HCT116 (cell line): ENCODE data around the gene ISOC2. TPM values are rescaled to one million over a fixed set of nuclear protein-coding genes. Genes with fewer than 3 reads are reported as not detected.

ENCODE experiments used
- ATAC-seq: fragments of 200-7000 bp; cut with Tn5 transposase; 2 replicates; pipeline ENCODE4 v1.9.1; 2020; ENCODE audit warnings: mild to moderate bottlenecking, moderate library complexity
- BruUV-seq: library from RNA; stranded (reverse); fragments of 400-500 nt; replicated peaks from 2 replicates; lab custom pipeline; 2021; lab: Mats Ljungman, UMichigan
- CTCF ChIA-PET: fragments of 300-600 bp; sonication (Branson Sonifier 250); formaldehyde crosslinking; loops from one replicate; lab custom pipeline; 2021; ENCODE audit warnings: antibody characterized with exemption; lab: Charles Lee
- POLR2A ChIA-PET: fragments of 300-600, 350-600 bp; sonication (Branson Sonifier 250); formaldehyde crosslinking; loops from one replicate; lab custom pipeline; 2021; ENCODE audit warnings: antibody characterized with exemption; lab: Charles Lee
- RAD21 ChIA-PET, 2 experiments: fragments of 300-600 bp; sonication (Branson Sonifier 250); formaldehyde crosslinking; loops; one replicate each; lab custom pipeline; 2023; ENCODE audit warnings: low total read pairs in 2 of 2; ENCODE audit not compliant: uncharacterized antibody in 2 of 2, unreplicated experiment in 2 of 2, low non-redundant PET in 1 of 2; lab: Charles Lee
- DNase-seq: peaks from one replicate; pipeline ENCODE4 v3.0.0-alpha.2; 2010; ENCODE audit warnings: low read depth, low spot score
- H2AFZ ChIP-seq: fragments of 200-600 bp; shearing (Covaris generic), sonication (generic); 2 replicates; pipeline ENCODE4 v1.6.1; 2017; ENCODE audit warnings: low read depth, mixed run types, mixed read lengths, antibody characterized with exemption, low read length; ENCODE audit not compliant: poor library complexity, severe bottlenecking
- H3K27ac ChIP-seq: 2 replicates; pipeline ENCODE4 v1.5.1; 2012; ENCODE audit warnings: low read depth, low read length
- H3K27me3 ChIP-seq: fragments of 200-600 bp; sonication (generic); 2 replicates; pipeline ENCODE4 v1.6.1; 2016; ENCODE audit warnings: mixed run types, low read length, mixed read lengths; ENCODE audit not compliant: insufficient read depth
- H3K36me3 ChIP-seq, 2 experiments: fragments of 200-500 bp in 1 of 2; fragments of 200-600 bp in 1 of 2; sonication (Bioruptor generic) in 1 of 2; sonication (generic) in 1 of 2; 2 replicates each; pipeline versions ENCODE4 v1.5.1 to v1.6.1; 2014 to 2016; ENCODE audit warnings: low read length in 2 of 2, inconsistent platforms in 1 of 2, mixed read lengths in 1 of 2, mixed run types in 1 of 2; ENCODE audit not compliant: insufficient read depth in 2 of 2, control insufficient read depth in 1 of 2
- H3K4me1 ChIP-seq, 2 experiments: fragments of 200-600 bp in 1 of 2; sonication (generic) in 1 of 2; 2 replicates each; pipeline versions ENCODE4 v1.5.1 to v1.6.1; 2012 to 2017; ENCODE audit warnings: low read length in 2 of 2, inconsistent platforms in 1 of 2, mild to moderate bottlenecking in 1 of 2, mixed read lengths in 1 of 2, mixed run types in 1 of 2, moderate library complexity in 1 of 2; ENCODE audit not compliant: insufficient read depth in 2 of 2, control insufficient read depth in 1 of 2
- H3K4me2 ChIP-seq: fragments of 200-600 bp; sonication (generic); 2 replicates; pipeline ENCODE4 v1.6.1; 2017; ENCODE audit warnings: mixed run types, low read length, mixed read lengths
- H3K4me3 ChIP-seq, 2 experiments: fragments of 200-600 bp in 1 of 2; sonication (generic) in 1 of 2; replicated peaks in 1 of 2; 2 replicates each; pipeline ENCODE4 v1.5.1; 2011 to 2016; ENCODE audit warnings: low read length in 2 of 2, control low read depth in 1 of 2, low read depth in 1 of 2, mild to moderate bottlenecking in 1 of 2, mixed read lengths in 1 of 2, mixed run types in 1 of 2
- H3K79me2 ChIP-seq: fragments of 200-600 bp; sonication (generic); 2 replicates; pipeline ENCODE4 v1.6.1; 2017; ENCODE audit warnings: mild to moderate bottlenecking, mixed run types, low read length, moderate library complexity, mixed read lengths; ENCODE audit not compliant: insufficient read depth
- H3K9ac ChIP-seq: fragments of 200-600 bp; sonication (generic); 2 replicates; pipeline ENCODE4 v1.6.1; 2016; ENCODE audit warnings: low read length, mixed read lengths
- H3K9me2 ChIP-seq: fragments of 200-600 bp; sonication (generic), shearing (Covaris generic); 2 replicates; pipeline ENCODE4 v1.6.1; 2017; ENCODE audit warnings: mixed run types, mild to moderate bottlenecking, moderate library complexity; ENCODE audit not compliant: insufficient read depth
- H3K9me3 ChIP-seq, 2 experiments: fragments of 200-500 bp in 1 of 2; fragments of 200-600 bp in 1 of 2; sonication (Bioruptor generic) in 1 of 2; sonication (generic) in 1 of 2; 2 replicates each; pipeline ENCODE4 v1.6.1; 2014 to 2017; ENCODE audit warnings: low read length in 2 of 2, mixed read lengths in 2 of 2, inconsistent platforms in 1 of 2, low read depth in 1 of 2, mild to moderate bottlenecking in 1 of 2, mixed run types in 1 of 2, moderate library complexity in 1 of 2; ENCODE audit not compliant: control insufficient read depth in 1 of 2, insufficient read depth in 1 of 2
- H4K20me1 ChIP-seq: fragments of 200-600 bp; sonication (generic), shearing (Covaris generic); 2 replicates; pipeline ENCODE4 v1.6.1; 2017; ENCODE audit warnings: mixed run types, mild to moderate bottlenecking, moderate library complexity; ENCODE audit not compliant: insufficient read depth
- EGR1 ChIP-seq: IDR thresholded peaks from 2 replicates; pipeline ENCODE4 v1.6.1; 2012; ENCODE audit warnings: low read depth
- MAX ChIP-seq: IDR thresholded peaks from 2 replicates; pipeline ENCODE4 v1.6.1; 2012
- POLR2A ChIP-seq: IDR thresholded peaks from 2 replicates; pipeline ENCODE4 v1.7.0; 2011; ENCODE audit warnings: borderline replicate concordance; ENCODE audit not compliant: insufficient read depth, insufficient read length; ENCODE audit errors: extremely low read depth
- POLR2AphosphoS5 ChIP-seq: IDR thresholded peaks from 2 replicates; pipeline ENCODE4 v1.6.1; 2011; ENCODE audit warnings: mild to moderate bottlenecking, low read depth, low read length, moderate library complexity
- REST ChIP-seq: IDR thresholded peaks from 2 replicates; pipeline ENCODE4 v1.6.1; 2012; ENCODE audit warnings: low read depth
- SIN3A ChIP-seq: IDR thresholded peaks from 2 replicates; pipeline ENCODE4 v1.6.1; 2012; ENCODE audit warnings: low read depth
- ZFX ChIP-seq: fragments of 450-650 bp; IDR thresholded peaks from 2 replicates; pipeline ENCODE4 v1.6.1; 2017
- ZNF274 ChIP-seq: fragments of 200-500 bp; sonication (Bioruptor generic); IDR thresholded peaks from 2 replicates; pipeline ENCODE4 v1.6.1; 2014; ENCODE audit warnings: mild to moderate bottlenecking, low read depth, low read length, inconsistent platforms
- intact Hi-C: fragments of 100-400 bp; cut with micrococcal nuclease; formaldehyde crosslinking; loops from 2 replicates; pipeline ENCODE4 v1.10.0; 2022
- total RNA-seq: library from RNA; stranded (reverse); gene quantifications from one replicate; pipeline ENCODE4 v1.2.1, GENCODE V29; 2021; ENCODE audit not compliant: unreplicated experiment

Gene ISOC2
- total RNA-seq, 1 experiment from 2014 or later, result 56.8 TPM

- no peak for TF ChIP-seq REST
- no peak for TF ChIP-seq ZNF274
These were observed 13.1 kb upstream of the ISOC2 start (continued) for GRCh38 chr19:55474269-55475265.

- ChIA-PET POLR2A (interaction anchor here (1.0 to 1.7 kb wide), 3 partner anchors 11 to 193 kb away, joined by 3 to 6 read pairs (median 6); partner anchors contain the start of genes HSPBP1, ISOC2 and NAT14), RAD21 (interaction anchor here in 1 of 2 experiments (0.5 kb wide), 1 partner anchor 154 kb away, joined by 4 read pairs; no protein-coding TSS in a partner anchor), CTCF (interaction anchor here (0.6 kb wide), 1 partner anchor 151 kb away, joined by 4 read pairs; the partner anchor contains the start of gene ZNF784)
- intact Hi-C loops, result loop anchor here (1.0 kb wide), 1 partner anchor 162 kb away; no protein-coding TSS in a partner anchor
- H3K36me3 ChIP-seq, result peaks cover 0 to 11% of the 10 kb centered on the region in 2 experiments; a peak in 2 of 4 replicates
- TF ChIP-seq MAX, result peak; percentile 84; the same call in 1 of the 2 replicates
- TF ChIP-seq ZNF274, result no peak
- no peak for TF ChIP-seq ZFX
- peak; percentile 41; the same call in 1 of the 2 replicates for TF ChIP-seq SIN3A
- TF ChIP-seq EGR1, result no peak
- peak; percentile 90 for TF ChIP-seq POLR2A
- TF ChIP-seq POLR2AphosphoS5, result peak; percentile 81
- H3K4me2 ChIP-seq, result peak overlapping the region; percentile 87
- H3K27ac ChIP-seq, result peak overlapping the region; percentile 98
- BruUV-seq, result no TSS peak
- peaks cover 37 to 56% of the 10 kb centered on the region in 2 experiments for H3K4me1 ChIP-seq
- peak overlapping the region; percentile 70 to 76 for H3K4me3 ChIP-seq
- peaks cover 38% of the 10 kb centered on the region for H3K79me2 ChIP-seq
- no peak overlapping the region for H2AFZ ChIP-seq
- peak overlapping the region; percentile 90 for H3K9ac ChIP-seq
- no peaks in the 10 kb centered on the region for H3K9me2 ChIP-seq
- DNase-seq (no peak), ATAC-seq (peak; percentile 43)
- H3K9me3 ChIP-seq, result no peaks in the 10 kb centered on the region
- no peaks in the 10 kb centered on the region for H3K27me3 ChIP-seq
- no peaks in the 10 kb centered on the region for H4K20me1 ChIP-seq
These were observed 12.0 kb upstream of the ISOC2 start for GRCh38 chr19:55473225-55474012.
